Fibroblast of lung (primary cell): ENCODE results near the gene BTLA.

Experiments used
- EZH2 ChIP-seq: IDR thresholded peaks from 2 replicates; pipeline ENCODE4 v1.5.1; 2012; ENCODE audit warnings: low read length, control low read depth, mild to moderate bottlenecking; ENCODE audit errors: missing control alignments
- TF ChIP-seq, protein P1 (sequence below), 2 donors: IDR thresholded peaks in 1 of 2; conservative IDR thresholded peaks in 1 of 2; 1 replicate in 1 of 2; 2 replicates in 1 of 2; pipeline ENCODE4 v1.5.1; 2011 to 2012; ENCODE audit warnings: low read length in 2 of 2, control low read depth in 1 of 2, inconsistent platforms in 1 of 2, low read depth in 1 of 2, mild to moderate bottlenecking in 1 of 2

- TF ChIP-seq, protein P1, sequence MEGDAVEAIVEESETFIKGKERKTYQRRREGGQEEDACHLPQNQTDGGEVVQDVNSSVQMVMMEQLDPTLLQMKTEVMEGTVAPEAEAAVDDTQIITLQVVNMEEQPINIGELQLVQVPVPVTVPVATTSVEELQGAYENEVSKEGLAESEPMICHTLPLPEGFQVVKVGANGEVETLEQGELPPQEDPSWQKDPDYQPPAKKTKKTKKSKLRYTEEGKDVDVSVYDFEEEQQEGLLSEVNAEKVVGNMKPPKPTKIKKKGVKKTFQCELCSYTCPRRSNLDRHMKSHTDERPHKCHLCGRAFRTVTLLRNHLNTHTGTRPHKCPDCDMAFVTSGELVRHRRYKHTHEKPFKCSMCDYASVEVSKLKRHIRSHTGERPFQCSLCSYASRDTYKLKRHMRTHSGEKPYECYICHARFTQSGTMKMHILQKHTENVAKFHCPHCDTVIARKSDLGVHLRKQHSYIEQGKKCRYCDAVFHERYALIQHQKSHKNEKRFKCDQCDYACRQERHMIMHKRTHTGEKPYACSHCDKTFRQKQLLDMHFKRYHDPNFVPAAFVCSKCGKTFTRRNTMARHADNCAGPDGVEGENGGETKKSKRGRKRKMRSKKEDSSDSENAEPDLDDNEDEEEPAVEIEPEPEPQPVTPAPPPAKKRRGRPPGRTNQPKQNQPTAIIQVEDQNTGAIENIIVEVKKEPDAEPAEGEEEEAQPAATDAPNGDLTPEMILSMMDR (conservative IDR thresholded peaks at IDR 0.05 in 1 of 2, IDR thresholded peaks at IDR 0.05 in 1 of 2; ENCODE audit: low read depth in 1 of 2, low read length in 2 of 2) = peak; percentile 45 to 57
- no peak for TF ChIP-seq EZH2
These were observed 61.9 kb downstream of the BTLA start for GRCh38 chr3:112437146-112438022.
